Activated CD4-positive, CD25-positive, alpha-beta regulatory T cell (primary cell): ENCODE results near the gene SH3TC2.

Experiments
- DNase-seq, 4 experiments: peaks; one replicate each; lab custom pipeline; 2025; lab: John Stamatoyannopoulos, UW

SH3TC2 gene

DNA sequence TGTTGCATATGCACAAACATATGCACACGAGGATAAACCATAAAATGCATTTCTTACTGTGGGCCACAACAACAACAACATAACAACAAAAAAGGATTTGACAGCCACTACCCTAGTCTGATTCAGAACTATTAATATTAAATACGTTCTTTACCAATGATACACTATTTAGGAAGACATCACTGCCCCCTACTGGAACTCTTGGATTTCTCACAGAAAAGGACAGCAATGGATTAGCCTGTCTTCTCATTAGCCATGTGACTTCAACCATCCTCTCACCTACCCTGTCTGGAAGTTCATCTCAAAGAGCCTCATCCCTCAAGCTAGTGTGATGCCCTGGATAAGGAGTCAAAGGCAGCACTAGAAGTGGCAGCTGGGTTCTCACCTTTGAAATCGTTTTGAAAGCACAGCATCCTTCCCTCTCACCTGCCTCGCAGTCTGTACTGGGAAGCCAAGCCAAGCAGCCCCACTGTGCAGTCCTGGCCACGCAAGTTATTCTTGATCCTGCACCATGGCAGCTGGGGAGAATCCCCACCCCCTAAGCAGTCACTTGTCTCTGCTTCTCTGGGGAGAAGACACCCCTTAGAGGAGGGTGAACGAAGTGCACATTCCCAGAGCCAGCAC, 64.6 kb downstream of the SH3TC2 start:
- DNase-seq, result no peak

DNA sequence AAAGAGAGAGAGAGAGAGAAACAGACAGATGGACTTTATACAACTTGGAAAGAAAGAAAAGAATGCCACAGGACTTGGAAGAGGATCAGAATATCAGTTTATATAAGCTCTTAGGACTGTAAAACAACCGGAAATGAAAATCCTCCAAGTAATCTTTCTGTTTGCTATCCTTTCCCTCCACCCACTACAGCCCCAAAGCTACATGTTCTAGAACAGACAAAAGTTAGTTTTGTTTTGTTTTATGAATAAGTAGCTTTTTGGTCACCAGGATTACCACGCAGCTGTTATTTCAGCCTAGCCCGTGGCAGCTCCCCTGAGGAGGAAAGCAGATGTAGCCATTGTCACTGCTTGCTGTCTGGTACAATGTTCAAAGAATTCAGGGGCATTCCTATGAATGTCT, 66.6 kb downstream of the SH3TC2 start:
- DNase-seq, result no peak

DNA sequence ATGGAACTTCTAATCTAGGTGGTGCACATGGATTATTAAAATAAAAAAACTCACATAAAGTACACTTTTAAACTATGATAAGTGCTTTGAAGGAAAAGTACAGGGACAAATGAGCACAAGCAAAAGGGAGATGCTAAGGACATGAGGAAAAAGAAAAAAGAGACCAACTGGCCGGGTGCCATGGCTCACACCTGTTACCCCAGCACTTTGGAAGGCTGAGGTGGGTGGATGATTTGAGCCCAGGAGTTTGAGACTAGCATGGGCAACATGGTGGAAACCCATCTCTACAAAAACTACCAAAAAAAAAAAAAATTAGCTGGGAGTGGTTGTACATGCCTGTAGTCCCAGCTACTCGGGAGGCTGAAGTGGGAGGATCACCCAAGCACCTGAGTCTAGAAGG, 67.1 kb downstream of the SH3TC2 start:
- no peak for DNase-seq

DNA sequence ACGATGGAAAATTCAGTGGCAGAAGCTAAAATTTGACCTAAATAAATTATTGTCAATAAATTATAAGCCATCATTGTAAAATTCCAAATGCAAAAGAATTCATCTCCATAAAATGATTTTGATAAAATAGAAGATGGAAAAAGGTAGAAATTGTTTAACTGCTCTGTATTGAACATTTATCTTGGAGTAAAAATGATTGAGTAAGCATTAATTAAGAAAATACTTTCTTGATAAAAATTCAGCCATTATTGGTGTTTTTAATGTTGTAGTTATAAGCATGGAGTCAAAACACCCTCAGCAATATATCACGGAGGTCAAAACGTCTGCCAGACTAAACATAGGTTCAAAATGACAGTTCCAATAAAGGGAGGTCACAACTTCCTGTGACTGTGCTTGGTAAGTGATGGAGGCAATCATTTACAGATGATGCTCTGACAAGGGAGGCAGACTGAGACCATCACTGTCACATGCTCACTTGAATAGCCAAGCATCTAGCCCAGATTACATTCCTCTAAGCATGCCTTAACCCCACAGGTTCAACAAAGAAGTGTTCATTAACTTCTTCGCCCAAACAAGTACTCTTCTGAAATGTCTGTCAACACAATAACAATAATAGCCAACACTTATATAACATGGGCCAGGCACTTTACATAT, 69.5 kb downstream of the SH3TC2 start:
- no peak for DNase-seq

DNA sequence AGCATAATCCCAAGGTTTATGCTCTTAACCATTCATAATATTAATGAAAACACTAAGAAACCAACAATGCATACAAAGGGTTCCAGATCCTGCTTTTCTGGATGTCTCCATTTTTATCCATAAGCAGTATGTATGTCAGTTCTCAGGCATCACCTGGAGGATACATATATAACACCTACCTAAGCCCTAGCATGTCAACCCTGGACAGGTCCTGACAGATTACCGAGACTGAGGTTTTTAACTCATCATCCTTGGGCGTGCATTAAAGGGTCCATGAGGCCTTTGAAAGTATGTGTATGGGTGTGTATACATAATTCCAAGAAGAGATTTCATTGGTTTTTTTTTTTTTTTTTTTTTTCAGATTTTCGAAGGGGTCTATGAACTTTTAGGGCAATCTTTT, 70.6 kb downstream of the SH3TC2 start:
- no peak for DNase-seq

DNA sequence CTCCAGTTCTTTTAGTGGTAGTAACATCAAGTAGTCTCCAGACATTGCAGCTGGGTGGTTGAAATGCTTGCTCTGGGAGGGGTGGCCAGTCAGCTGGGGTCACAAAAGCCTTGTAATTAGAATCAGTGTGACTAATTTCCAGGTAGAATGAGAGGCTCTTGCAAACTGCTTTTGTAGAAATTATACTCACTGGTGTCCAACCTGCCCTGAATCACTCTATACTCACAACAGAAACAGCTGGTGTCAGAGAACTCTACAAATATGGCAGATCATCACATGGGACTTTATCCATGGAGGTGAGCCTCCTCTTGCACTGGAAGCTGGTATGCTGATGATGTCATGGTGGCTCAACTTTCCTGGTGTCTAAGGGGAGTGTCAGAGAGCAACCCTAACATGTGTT, 71.3 kb downstream of the SH3TC2 start:
- DNase-seq, result no peak

DNA sequence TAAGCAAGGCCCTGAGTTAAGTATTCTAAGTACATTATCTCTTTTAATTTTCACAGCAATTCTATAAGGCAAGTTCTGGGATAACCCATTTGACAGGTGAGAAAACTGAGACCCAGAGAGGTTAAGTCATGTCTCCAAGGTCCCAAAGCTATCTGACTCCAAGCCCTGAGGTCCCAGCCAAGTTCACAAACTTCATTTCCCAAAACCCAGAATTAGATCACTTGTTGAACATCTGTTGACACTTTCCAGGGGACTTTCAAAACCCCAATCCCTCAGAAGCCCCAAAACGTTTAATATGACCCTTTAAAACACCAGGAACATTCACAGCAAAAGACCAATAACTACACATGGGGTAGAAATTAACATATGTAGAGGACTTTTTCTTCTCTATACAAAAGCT, 72.0 kb downstream of the SH3TC2 start:
- DNase-seq, result no peak

DNA sequence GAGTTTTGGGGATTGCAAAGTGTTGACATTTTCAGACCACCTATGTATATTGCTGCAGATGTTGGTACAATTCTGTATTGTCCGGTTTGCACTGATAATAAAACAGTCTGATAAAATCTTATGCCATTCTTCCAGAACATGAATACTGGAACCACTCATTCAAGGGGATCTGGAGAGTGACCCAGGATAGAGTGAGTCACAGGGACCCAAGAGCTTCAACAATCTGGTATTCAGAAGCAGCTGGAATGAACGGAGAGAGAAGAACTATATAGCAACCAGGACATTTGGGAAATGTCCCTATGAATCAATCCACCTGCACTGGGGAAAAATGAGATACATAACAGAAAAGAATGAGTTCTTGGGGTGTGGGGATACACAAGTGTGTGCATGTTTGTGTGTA, 73.3 kb downstream of the SH3TC2 start:
- DNase-seq, result no peak

DNA sequence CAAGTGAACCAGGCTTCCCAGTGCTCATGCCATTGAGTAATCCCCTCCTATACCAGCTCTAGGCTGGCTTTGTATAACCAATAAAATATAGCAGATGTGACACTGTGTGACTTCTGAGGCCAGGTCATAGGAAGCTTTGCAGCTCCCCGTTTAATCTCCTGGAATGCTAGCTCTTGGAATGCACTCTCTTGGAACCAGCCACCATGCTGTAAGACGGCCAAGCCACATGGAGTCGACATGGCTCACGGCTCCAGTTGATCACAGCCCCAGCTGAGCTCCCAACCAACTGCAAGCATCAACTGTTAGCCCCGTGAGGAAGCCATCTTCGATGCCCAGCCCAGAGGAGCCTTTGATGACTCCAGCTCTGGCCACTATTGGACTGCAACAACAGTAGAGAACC, 74.5 kb downstream of the SH3TC2 start:
- no peak for DNase-seq

DNA sequence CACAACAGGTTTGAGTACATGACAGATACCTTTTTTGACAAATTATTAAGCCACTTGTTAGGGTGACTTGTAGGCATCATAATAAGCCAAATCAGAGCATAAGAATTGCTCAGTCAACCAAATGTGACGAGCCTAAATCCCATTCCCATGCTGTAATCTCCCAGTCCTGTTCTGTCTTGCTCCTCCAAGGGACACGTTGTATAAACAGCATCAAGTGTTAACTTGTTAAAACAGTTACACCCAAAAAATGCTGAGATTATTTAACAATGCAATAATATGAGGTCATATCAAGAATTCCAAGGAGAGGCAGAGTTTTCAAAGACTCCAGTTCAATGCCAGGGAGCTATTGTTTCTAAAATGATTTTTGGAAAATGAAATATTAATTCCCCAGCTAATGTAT, 76.2 kb downstream of the SH3TC2 start:
- no peak for DNase-seq

DNA sequence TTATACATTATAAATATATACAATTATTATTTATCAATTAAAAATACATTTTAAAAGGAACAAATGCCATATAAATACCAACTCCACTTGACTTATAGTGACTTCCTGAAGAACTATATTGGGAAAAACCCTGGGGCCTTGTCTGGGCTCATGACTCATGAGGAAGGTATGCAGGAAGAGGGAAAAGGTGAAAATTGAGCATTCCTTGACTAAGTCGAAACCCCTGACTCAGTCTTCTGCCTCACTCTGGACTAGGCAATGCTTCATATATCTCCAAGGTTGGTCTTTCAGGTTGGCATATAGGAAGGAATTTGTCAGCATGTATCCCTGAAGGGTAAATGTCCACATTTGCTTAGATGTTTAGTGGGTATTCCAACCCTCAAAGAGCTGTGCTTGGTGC, 78.5 kb downstream of the SH3TC2 start:
- DNase-seq, result no peak

DNA sequence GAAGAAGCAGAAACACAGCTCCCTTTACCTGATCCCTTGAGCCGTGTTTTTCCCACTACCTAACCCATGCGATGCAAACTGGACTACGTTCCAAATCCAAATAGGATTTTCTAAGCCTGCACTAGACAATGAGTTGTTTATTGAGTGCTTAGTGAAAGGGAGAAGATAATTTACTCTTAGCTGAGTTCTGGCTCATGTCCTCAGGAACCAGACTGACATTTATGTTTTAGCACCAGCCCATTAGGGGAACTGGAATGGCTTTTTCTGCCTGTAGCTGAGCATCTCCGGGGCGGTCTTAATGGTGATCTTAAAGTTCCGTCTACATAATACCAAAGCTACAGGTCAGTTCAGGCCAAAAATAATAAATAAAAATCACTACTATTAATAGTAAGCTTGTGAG, 81.5 kb downstream of the SH3TC2 start:
- no peak for DNase-seq

DNA sequence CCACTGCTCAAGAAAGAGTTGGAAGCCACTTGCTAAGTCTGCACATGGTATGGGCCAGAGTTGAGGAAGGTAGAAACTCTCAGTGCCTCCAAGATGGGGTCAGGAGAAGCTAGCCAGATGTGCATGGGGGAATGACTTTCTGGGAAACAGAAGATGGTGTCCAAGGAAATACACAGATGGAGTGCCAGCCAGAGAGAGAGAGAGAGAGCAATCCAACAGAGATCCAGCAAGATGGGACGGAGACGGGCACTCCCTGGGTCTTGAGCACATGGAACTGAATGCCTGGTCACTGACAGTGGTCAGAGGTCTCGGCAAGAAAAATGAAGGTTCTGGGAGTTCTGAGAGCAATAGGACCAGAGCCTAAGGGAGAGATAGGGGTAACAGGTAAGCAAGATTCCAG, 82.1 kb downstream of the SH3TC2 start:
- DNase-seq, result no peak

DNA sequence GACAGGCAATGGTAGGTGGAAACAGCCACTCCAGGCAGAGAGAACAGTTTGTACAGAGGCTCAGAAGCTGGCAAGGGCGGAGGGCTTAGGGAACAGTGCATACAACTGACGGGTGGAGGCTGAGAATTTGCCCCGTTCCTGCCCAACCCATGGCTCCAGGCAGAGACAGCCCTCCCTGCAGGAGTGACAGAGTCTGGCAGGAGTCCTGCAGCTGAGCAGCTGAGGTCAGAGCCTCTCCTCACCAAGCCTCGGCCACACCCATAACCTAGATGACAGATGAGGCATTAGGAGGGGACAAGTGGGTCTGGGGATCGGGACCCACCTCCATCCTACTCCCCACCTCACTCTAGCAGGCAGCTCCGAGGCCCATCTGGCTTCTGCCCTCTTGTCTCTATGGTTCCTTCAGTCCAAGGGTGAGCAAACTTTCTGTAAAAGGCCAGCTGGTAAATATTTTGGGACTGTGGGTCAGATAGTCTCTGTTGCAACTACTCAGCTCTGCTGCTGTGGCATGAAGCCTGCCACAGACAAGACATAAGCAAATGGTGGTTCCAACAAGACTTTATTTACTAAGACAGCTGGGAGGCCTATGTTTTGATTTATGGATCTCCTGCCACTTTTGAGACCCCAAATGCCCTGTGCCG, 83.7 kb downstream of the SH3TC2 start:
- no peak for DNase-seq

DNA sequence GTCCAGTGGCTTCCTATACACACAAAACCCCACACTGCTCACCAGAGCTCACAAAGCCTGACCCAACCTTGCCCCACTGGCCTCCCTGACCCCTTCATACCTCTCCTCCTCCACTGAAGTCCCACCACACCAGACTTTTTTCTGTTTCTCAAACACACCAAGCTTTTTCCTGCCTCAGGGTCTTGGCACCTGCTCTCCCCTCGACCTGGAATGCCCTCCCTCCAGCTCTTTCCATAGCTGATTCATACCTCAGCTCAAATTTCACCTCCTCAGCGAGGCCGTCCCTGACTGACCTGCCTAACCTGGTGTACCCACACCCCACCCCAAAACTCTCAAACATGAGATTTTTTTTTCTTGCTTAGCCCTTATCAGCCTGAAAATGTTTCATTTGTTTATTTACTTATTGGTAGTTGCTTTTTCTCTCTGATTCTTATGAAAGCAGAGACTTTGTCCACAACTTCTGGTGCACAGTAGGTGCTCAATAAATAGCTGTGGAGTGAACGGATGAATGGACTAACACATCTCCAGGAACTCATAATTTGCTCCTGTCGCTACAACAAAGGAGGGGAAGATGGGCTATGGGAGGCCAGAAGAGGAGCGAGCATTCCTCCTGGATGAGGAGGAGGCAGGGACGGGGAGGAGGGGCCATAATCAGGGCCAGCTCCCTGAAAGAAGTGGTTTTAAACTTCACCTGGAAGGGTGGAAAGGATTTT, 84.3 kb downstream of the SH3TC2 start:
- DNase-seq, result no peak

DNA sequence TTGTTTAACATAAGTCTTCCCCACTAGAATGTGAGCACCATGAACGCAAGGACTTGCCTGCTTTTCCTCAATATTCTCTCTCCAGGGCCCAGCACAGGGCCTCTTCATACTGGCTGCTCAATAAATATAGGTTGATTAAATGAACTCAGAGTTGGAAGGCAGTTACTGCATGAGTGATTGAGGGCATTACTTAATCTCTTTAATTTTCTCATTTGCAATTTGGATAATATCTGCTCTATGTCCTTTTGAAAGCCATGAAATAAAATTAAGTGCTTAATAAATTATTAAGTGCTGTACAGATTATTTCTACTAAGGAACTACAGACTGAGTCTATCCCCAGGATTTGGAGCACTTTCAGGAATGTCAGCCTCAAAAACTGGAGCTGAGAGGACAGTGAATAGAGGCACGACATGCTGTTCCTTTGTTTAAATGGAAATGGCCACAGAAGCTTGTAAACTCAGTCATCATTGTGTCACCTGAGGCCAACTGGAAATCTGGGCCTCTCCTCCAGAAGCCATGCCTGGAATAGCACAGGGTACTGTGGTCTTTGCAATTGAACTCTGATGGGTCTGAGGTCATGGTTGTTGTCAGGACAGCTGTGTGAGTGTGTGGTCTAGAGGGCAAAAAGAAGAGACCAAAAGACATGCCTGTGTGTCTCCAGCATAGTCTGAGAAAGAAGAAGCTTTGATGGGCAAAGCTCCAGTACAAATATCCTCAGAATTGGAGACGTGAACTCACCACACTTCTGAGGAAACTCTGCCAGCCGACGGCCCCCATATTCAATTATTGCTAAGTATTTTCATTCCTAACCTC, 86.1 kb downstream of the SH3TC2 start:
- DNase-seq, result no peak

DNA sequence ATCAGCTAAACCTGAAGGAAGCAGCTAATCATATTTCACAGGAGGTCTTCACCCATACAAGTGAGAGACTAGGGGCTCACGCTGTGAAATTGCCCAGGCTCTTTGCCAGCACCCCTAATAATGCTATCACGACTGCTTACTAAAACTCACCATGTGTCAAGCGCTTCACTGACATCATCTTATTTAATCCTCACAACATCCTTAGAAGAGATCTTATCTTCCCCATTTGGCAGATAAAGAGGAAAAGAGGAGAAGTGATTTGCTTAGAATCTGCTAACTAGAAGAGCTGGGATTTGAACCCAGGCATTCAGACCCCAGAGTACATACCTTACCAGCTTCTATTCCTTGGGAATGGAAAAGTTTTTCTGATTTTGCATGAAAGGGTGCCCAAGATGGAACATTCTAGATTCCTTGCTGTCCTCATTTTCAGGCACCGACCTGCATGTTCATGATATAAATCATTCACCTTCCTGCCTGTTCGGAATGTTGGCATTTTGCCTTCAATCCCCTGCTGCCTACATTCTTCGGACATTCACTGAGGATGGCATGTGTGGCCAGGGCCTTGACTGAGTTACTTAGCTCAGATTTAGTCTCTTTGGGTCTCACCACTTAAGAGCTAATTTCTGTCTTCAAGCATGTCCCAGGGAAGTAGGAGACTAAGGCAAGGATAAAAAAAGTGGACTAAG, 88.1 kb downstream of the SH3TC2 start:
- DNase-seq, result no peak

DNA sequence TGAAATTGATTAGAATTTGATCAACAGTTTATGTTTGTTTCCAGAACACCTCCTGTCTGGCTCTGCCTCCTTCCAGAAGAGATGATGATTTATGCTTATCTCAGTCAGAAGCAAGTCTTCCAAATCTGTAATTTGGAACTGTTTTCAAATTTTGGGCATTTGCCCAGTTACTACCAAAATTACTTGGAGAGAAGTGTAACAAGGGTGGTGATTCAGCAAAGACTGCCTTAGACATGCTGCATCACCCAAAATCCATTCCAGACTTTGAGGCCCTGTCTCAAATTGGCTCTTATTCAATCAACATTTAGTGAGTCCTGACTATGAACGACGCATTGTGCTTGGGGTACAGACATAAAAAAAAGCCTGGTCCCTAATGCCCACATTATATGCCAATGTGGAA, 89.4 kb downstream of the SH3TC2 start:
- no peak for DNase-seq

DNA sequence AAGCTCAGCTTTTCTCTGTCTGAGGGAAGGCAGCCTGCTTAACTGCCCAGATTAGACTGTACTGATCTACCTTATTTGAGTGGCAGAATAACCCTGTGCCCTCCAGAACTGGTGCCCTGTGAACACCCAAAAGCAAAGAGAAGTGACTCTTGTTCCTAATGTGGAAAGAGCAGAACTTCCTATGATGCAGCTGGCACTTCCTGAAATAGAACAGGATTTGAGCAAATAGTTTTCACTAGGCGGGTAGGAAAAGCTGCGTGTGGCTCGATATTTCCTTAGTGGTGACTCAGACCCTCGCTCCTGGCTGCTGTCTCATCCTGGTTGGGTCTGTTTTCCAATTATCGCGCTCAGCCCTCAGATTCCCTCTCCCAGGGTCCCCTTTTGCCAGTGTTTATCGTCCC, 89.9 kb downstream of the SH3TC2 start:
- no peak for DNase-seq

DNA sequence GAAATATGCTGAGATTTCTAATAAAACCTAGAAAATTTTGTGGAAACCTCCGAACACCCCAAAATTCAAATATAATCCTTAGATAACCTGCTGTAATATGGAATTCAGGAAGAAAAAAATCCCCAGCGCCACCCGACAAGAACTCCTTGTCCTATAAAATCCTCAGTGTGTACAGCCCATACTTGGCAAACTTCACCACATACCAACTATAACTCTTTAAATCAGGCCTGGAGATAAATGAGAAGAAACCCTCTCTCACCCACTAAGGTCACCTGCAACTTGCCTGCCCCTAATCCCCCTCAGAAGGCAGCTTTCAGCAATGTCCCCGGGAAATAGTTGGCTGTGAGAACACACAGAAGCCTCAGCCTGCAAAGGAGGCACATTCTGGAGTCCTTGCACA, 90.5 kb downstream of the SH3TC2 start:
- DNase-seq, result no peak

DNA sequence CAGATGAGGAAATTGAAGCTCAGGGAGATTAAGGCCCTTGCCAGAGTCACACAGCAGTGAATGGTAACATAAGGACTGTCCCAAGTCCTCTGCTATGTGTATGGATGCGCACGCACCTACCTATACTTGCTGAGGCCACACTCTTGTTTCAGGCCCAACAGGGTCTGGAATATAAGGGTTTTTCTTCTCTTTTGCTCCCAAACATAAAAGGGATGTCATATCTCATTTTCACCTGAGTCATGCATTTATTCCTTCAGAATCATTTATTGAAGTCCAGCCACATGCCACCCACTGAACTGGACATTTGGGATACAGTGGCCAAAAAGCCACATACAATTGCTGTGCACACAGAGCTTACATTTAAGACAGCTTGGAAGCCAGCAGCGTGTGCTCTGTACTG, 92.0 kb downstream of the SH3TC2 start:
- no peak for DNase-seq

DNA sequence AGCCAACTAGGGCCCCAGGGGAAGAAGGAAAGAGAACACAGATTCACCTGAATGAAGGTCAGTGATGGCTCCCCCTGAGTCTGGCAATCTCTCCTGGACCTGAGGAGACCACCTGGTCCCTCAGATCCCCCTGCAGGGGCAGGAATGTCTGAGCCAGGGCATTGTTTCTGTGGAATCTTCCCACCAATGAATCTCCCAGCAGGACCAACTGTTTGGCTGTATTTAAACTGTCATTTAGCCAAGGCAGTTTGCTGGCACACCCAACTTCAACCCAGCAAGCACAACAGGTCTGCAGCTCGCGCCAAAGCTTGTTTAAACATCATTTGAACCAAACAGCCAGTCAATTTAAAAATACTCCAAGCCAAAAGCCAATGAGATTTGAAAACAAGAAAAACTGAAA, 92.6 kb downstream of the SH3TC2 start:
- no peak for DNase-seq
